HCT116 (cell line): Measurements from ENCODE around the gene GAREM2.

Experiments
- CBX3 ChIP-seq: IDR thresholded peaks from 2 replicates; pipeline ENCODE4 v1.6.1; 2012; ENCODE audit warnings: low read depth
- CEBPB ChIP-seq: IDR thresholded peaks from 2 replicates; pipeline ENCODE4 v1.6.1; 2012; ENCODE audit warnings: low read depth
- EGR1 ChIP-seq: IDR thresholded peaks from 2 replicates; pipeline ENCODE4 v1.6.1; 2012; ENCODE audit warnings: low read depth
- EZH2 ChIP-seq: fragments of 200-600 bp; sonication (generic); IDR thresholded peaks from 2 replicates; pipeline ENCODE4 v1.6.1; 2017; ENCODE audit warnings: antibody characterized with exemption, mixed run types
- POLR2A ChIP-seq: IDR thresholded peaks from 2 replicates; pipeline ENCODE4 v1.7.0; 2011; ENCODE audit warnings: borderline replicate concordance; ENCODE audit not compliant: insufficient read depth, insufficient read length; ENCODE audit errors: extremely low read depth
- RAD21 ChIP-seq: IDR thresholded peaks from 2 replicates; pipeline ENCODE4 v1.6.1; 2012; ENCODE audit warnings: low read depth, mild to moderate bottlenecking
- SRF ChIP-seq: IDR thresholded peaks from 2 replicates; pipeline ENCODE4 v1.6.1; 2012; ENCODE audit warnings: low read depth
- YY1 ChIP-seq: IDR thresholded peaks from 2 replicates; pipeline ENCODE4 v1.6.1; 2011; ENCODE audit warnings: low read length, low read depth, moderate library complexity, mild to moderate bottlenecking; ENCODE audit not compliant: insufficient replicate concordance; ENCODE audit errors: extremely low read depth
- ZBTB33 ChIP-seq: IDR thresholded peaks from 2 replicates; pipeline ENCODE4 v1.6.1; 2011; ENCODE audit warnings: mild to moderate bottlenecking, low read length, moderate library complexity; ENCODE audit not compliant: insufficient replicate concordance; ENCODE audit errors: extremely low read depth
- ZNF274 ChIP-seq: fragments of 200-500 bp; sonication (Bioruptor generic); IDR thresholded peaks from 2 replicates; pipeline ENCODE4 v1.6.1; 2014; ENCODE audit warnings: mild to moderate bottlenecking, low read depth, low read length, inconsistent platforms
- TF ChIP-seq, protein P1 (sequence below), 3 experiments: fragments of 200-600 bp in 1 of 3; sonication (generic) in 1 of 3; IDR thresholded peaks in 2 of 3; conservative IDR thresholded peaks in 1 of 3; 2 replicates each; pipeline ENCODE4 v1.5.1; 2012 to 2017; ENCODE audit warnings: low read depth in 2 of 3, low read length in 2 of 3, antibody characterized with exemption in 1 of 3, borderline replicate concordance in 1 of 3, control low read depth in 1 of 3, mild to moderate bottlenecking in 1 of 3, mixed read lengths in 1 of 3, mixed run types in 1 of 3, moderate library complexity in 1 of 3; ENCODE audit not compliant: insufficient read depth in 1 of 3
- TF ChIP-seq, protein P2 (sequence below): IDR thresholded peaks from 2 replicates; pipeline ENCODE4 v1.6.1; 2012

- TF ChIP-seq EGR1: no peak
- no peak for TF ChIP-seq ZNF274
- TF ChIP-seq, protein P1, sequence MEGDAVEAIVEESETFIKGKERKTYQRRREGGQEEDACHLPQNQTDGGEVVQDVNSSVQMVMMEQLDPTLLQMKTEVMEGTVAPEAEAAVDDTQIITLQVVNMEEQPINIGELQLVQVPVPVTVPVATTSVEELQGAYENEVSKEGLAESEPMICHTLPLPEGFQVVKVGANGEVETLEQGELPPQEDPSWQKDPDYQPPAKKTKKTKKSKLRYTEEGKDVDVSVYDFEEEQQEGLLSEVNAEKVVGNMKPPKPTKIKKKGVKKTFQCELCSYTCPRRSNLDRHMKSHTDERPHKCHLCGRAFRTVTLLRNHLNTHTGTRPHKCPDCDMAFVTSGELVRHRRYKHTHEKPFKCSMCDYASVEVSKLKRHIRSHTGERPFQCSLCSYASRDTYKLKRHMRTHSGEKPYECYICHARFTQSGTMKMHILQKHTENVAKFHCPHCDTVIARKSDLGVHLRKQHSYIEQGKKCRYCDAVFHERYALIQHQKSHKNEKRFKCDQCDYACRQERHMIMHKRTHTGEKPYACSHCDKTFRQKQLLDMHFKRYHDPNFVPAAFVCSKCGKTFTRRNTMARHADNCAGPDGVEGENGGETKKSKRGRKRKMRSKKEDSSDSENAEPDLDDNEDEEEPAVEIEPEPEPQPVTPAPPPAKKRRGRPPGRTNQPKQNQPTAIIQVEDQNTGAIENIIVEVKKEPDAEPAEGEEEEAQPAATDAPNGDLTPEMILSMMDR (IDR thresholded peaks at IDR 0.05 in 2 of 3, conservative IDR thresholded peaks at IDR 0.05 in 1 of 3; ENCODE audit: borderline replicate concordance in 1 of 3, insufficient read depth in 1 of 3, low read depth in 2 of 3, low read length in 2 of 3): no peak
- TF ChIP-seq SRF: no peak
- no peak for TF ChIP-seq CEBPB
- TF ChIP-seq POLR2A: no peak
- no peak for TF ChIP-seq EZH2
- TF ChIP-seq CBX3: no peak
- no peak for TF ChIP-seq YY1
- TF ChIP-seq RAD21: no peak
- no peak for TF ChIP-seq ZBTB33
- TF ChIP-seq, protein P2, sequence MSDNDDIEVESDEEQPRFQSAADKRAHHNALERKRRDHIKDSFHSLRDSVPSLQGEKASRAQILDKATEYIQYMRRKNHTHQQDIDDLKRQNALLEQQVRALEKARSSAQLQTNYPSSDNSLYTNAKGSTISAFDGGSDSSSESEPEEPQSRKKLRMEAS: no peak
These were observed 8.7 kb upstream of the GAREM2 start for GRCh38 chr2:26164231-26164630.
